SKM-1 treated with dmso at 0.1 percent for 144 hours (cell line): ENCODE measurements around the gene HELT.

Experiments used
- DNase-seq: peaks from one replicate; lab custom pipeline; 2025; ENCODE audit not compliant: unreplicated experiment; lab: John Stamatoyannopoulos, UW

The HELT gene

DNA sequence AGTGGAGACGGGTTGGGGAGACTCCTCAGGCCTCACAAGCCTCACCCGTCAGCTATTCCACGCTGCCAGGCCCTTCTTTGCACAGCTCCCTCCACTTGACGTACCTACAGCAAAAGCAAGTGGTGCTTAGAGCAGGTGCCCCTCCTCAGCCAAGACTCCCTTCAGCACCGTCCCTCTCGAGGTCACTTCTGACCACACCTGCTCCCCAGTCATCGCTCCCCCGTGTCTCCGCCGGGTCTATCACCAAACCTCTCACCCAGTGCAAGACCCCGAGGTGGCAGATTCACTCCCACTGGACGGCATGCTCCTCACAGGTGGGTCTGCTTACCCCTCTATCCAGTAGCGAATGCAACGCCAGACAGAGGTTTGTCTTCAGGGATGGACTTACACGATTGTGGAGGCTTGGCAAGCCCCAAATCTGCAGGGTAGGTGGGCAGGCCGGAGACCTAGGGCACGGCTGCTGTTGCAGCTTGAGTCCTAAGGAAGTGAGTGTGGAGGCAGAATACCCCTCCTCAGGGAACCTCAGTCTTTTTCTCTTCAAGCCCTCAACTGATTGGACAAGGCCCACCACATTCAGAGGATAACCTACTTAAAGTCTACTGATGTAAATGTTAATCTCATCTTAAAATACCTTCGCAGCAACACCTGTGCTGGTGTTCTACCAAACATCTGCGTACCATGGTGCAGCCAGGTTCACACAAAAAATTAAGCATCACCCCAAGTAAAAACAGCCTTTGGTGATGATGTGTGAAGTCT is 14.5 kb upstream of the HELT start:
- no peak for DNase-seq

DNA sequence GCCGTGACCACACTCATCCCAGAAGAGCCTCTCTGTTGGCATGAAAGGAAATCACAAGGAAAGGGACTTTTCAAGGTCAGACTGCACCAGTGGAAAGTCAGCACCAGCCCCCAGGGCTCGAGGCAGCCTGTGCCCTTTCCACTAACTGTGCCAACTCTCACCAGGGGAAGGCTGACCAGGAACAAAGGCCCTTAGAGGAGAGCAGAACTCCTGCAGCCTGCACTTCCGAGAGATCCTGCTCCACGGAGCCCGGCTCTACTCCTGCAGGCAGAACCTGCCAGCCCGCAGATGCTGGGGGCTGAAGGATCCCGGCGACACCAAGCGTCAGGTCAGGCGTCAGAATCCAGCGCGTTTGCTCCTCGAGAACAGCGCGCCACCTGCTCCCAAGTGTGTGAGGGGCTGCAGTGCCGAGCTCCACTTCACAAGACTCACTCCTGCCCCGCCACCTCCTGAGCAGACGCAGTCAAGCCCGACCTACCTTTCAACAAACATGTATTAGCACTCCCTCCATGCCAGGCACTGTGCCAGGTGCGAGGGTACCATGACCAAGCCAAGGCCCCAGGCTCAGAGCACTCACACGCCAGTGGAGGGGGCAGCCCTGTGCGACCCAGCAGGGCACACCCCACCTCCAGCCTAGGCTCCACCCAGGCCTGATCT is 13.6 kb upstream of the HELT start:
- no peak for DNase-seq

DNA sequence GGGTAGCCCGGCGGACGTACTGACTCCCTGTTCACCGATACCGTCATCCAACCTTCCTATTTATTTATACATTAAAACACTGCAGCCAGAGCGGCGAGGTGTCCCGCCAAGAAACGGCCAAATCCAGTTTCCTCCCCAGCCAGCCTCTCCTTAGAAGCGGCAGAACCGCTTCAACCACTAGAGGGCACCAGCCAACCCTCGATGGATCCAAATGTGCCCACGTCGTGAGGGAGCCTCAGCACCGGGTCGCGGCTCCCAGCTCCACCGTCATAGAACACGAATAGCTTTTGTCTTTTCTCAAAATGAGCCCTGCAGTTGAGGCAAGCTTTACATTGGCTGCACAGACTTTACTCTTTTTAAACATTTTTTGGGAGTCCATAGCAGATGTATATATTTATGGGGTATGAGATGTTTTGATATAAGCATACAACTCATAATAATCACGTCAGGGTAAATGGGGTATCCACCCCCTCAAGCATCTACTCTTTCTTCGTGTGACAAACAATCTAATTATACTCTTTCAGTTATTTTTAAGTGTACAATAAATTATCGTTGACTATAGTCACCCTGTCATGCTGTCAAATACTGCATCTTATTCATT is 13.0 kb upstream of the HELT start:
- peak; percentile 71 for DNase-seq

DNA sequence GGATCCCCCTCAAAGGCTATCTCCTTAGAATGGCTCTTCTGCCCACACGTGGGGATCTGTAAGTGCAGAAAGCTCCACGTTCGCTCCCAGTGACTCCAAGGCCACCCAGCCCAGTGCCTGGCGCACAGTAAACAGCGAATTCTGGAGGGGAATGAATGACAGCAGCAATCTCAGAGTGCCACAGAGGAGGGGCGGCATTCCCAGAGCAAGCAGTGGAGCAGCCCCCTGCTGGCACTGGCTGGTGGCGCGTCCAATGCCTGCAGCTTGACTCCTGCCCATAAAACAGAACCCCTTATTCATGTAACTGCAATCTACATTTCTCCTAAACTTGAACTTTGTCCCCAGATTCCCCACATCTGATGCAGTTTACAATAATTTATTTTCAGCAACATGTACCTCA is 6.9 kb upstream of the HELT start:
- DNase-seq: peak; percentile 7

DNA sequence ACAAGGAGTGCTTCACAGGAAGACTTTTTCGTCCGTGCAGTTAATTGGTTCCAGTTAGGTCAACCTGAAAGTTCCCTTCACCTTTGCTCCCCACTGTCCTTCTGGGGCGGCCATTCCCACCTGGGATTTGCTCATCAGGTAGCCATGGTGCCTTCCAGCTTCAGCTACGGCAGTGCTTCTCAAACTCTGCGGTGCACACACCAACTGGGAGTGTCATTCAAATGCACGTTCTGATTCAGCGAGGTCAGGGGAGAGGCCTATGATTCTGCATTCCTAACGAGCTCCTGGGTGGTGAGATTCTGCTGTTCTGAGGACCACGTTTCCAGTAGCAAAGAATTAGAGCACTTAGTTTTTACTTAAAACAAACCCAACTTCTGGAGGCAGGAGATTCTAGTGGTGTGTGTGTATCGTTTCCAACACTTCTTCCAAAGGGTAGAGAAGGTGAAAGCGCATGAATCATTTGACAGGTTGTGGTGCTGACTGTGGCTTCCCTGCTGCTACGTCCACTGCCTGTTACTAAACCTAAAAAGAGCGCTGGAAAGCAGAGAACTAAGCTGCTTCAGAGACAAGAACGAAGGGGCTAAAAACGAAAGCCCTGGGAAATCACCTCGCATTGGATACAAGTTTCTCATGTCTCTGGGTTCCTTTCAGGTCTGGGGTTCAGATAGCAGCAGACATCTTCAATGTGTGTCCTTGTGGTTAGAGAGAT is 4.7 kb upstream of the HELT start:
- no peak for DNase-seq

DNA sequence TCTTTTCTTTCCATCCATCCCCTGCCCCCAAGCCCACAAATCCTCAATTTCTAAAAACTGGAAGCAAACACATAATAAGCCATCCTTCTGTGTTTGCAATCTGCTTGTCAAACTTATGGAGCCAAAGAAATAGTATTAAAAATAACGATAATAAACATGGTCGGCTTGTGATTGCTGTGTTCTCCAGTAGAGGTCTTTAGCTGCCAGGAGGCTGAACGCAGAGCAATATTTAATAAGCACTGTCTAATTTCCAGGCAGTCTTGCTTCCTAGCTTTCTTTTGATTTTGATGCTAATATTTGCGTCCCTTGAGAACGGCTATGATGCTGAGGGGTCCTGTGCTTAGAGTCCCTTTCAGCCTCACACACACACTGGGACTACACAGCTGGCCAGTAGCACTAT is 3.2 kb upstream of the HELT start:
- DNase-seq: no peak

DNA sequence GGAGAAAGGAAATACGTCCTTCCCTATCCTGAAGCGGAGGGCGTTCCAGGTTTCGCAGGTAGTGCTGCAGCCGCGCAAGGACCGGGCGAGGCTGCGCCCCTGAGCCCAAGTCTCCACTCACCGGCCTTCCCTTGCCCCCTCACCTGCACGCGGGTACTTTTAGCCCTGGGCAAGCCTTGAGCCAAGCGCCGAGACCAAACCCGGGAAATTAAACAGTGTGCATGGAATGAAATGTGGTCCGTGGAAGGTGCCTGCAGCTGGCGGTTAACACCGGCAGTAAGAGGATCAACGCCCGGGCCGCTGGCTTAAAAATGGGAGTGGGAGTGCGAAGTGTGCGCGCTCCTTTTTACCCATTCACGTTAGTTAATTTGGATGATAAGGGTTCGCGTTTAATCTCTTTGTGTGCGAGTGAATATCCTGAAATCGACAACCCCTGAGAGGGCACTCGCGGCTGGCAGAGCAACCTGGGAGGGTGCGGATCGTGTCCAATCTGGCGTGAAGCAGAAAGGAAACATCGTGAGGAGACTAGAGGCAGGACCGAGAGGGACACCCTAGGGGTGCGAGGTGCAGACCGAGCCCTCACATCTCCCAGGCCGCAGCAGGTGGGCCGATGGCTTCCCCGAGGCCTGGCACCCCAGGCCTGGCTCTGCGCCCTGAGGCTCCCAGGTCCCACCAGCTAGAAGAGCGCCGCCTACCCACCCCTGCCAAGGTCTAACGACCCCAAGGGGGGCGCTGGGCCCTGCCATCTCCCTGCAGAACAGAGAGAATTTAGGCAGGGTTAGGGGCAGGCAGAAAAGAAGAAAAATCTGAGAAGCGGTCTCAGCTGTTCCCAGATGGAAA is 2.0 kb upstream of the HELT start:
- no peak for DNase-seq

DNA sequence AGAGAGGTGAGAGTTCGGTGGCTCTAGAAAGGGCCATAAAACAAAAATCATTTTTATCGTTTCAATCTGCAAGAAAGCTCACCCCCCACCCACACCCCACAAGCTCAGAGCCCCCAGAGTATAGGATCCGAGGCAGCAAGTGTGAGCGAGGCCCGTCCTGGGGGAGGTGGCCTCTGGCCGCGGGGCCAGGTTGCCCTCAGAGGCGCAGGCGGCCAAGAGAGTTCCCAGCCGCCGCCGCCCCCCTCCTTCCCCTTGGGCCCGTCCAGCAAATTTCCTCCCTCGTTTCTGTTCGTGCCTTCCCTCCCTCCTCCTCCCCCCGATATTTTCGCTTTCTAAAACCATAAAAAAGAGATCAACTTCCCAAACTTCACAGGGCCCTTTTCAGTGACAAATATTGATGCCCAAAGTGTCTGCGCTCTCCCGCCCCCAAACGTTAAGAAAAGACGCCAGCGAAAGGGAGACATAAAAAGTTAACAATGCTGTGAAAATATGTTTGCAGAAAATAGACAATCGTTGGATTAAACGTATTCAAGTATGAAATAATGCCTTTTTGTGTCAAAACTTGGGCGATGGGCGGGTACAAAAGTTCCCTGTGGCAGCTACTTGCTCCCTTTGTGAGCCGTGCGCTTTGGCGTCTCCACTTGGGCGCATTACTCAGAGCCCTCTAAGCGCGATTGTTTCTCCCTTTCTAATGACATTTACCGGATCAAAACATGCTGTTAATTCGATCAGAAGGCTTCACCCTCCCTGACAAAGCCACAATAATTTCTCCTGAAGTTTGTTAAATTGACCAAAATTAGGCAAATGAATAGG is 1.1 kb upstream of the HELT start:
- no peak for DNase-seq

DNA sequence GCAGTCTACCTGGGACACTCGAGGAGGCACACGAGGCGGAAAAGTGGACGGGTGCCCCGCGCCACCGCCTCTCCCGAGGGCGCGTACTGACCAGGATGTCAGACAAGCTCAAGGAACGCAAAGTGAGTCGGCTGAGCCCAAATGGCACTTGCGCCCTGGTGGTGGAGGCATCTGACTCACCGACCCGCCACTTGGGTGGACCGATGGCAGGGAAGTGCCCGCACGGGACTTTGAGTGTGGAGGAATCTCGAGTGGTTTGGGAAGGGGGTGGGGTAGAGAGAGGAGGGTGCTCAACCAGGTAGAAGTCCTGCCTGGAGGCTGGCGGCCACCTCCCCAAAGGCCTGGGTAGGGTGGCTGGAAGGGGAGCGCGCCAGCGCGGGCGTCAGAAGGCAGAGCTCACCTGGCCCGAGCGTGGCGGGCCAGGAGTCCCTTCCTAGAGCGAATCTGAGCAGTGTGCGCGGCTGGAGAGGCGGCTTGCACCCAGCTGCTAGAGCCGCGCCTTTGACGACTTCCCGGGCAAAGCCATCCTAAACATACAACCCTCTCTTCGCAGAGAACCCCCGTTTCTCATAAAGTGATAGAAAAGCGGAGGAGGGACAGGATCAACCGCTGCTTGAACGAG is 655 bp downstream of the HELT start:
- no peak for DNase-seq

DNA sequence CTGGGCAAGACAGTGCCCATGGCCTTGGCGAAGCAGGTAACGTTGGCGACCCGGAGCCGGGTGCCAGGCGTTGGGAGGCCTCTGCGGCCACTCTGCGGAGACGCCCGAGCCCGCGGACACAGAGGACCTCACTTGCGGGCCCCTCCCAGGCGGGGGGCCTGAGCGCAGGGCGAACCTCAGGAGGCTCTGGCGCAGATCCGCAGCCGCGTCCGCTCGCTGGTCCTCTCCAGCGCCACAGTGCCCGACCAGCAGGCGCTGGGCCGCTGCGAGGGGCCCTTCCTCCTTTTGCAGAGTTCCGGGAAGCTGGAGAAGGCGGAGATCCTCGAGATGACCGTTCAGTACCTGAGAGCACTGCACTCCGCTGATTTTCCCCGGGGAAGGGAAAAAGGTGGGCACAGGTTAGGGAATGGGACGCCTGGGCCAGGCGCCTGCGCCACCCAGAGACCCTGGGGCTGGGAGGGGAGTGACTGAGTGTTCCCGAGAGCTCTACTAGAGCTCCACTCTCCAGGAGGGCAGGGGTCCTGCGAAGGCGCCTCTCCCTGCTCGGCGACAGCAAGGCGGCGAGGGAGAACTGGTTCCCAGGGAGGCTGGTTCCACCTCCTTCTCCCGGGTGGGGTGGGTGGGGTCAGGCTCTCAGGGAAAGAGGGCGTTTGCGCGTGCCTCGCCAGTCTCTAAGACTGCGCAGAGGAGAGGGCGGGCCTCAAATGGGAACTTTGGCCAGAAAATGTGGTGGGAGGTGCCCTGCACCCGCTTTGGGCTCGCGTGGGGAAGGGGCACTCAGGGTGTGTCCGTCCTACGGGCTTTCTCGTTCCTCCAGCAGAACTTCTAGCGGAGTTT is 1.4 kb downstream of the HELT start:
- DNase-seq: no peak

DNA sequence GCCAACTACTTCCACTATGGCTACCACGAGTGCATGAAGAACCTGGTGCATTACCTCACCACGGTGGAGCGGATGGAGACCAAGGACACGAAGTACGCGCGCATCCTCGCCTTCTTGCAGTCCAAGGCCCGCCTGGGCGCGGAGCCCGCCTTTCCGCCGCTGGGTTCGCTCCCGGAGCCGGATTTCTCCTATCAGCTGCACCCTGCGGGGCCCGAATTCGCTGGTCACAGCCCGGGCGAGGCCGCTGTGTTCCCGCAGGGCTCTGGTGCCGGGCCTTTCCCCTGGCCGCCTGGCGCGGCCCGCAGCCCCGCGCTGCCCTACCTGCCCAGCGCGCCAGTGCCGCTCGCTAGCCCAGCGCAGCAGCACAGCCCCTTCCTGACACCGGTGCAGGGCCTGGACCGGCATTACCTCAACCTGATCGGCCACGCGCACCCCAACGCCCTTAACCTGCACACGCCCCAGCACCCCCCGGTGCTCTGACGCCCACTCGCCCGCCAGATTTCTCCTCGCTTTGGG is 2.1 kb downstream of the HELT start:
- DNase-seq: no peak

DNA sequence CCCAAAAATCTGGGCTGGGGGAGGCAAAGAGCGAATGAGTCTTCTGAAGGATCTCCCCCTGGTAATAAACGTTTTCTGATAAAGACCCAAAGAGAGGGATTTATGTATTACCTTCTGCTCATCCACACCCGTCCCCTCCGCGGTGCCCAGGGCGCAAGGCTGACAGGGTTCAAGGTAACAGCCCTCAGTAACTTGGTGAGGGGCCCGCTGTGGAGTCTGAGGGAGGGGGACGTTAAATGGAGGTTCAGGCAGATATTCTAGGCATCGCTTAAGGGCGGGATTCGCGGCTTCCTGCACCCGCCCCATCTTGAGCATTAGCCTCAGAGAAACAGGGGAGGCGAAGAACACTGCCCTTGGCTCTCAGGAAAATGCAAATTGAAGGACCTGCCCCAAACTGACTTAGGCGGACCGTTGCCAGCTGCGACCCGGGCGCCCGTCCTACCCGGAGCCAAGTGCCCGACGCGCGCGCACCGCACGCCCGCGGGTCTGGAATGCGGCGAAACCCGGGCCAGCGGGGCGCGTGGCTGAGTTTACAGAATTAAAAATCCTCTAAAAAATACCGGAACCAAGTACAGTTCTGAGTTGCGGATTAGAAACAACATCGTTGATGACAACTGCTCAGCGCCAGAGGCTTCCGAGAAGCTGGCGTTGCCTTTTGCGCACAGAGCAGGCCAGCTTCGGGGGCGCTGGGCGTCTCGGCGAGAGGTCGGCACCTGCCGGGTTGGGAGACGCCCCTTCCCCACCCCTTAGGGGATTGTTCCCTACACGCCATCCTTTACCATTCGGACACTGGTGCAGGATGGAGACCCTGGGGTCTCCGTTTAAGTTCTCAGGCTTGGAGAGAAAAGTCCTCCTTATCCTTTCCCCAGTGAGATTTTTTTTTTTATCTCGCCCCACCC is 2.8 kb downstream of the HELT start:
- DNase-seq: no peak

DNA sequence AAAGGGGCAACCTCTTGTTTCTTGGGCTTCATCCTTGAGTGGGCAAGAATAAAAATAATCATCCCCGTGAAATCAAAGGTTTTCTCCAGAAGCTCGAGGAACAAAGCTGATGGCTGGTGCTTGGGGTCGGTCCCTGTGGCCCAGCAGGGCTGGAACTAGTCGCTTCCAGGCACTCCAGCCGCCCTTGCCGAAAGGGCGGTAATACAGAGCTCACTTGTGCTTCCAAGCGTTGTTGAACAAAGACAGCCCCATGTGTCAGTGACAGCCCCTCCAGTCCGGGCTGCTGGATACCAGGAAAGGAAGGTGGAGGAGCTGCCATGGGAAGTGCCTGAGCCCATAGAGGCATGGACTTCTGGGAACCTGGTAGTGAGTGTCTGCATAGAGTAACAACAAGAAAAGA is 5.2 kb downstream of the HELT start:
- no peak for DNase-seq

DNA sequence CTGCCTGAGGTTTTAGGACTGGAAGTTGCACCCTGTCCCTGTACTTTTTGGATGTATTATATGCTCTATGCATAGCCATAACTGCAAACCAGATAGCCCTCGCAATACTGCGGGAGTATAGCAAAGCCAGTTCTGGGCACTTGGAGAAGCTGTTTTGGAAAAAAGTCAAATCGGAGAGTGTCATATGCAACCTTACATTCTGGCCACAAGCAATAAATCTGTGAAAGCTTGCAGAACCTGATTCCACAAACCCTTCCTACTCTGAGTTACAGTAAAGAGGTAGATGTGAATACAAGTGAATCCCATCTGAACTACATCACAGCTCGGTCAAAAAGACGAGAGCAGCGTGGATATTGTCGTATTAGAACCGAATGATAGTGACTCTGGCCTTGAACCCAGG is 10.3 kb downstream of the HELT start:
- no peak for DNase-seq

DNA sequence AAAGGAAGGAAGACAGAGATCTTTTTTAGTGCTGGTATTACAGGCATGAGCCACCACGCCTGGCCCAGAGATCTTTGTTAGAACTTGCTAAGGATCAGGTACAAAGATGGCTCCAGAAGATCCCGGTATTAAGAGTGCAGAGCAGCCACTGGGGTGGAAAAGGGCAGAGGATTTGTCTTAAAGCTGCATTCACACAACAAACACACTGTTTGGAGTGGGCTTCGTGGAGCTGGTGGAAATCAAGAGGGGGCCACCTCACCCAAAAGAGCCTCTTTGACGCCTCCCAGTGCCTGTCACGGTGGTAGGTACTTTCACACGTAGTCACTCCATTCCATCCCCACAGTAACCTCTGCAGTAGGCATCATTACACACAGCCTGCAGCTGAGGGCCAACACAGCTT is 13.3 kb downstream of the HELT start:
- no peak for DNase-seq

DNA sequence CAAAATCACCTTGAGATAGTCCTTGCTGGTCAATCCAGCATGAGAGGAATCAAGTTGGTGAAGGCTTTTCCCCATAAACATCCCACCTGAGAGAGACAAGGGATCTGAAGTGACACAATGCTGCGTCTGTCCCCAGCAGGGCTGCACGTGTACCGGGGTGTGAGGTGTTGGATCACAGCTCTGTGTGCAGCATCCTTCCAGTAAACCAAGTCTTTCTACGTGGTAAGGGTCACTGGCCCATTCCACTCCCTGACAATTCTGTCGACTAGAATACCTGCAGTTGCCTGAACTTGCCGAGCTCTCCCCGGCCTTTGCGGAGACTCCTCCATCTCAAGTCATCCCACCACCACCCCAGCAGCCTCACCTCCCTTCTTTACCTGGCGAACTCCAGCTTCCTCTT is 14.8 kb downstream of the HELT start:
- no peak for DNase-seq

DNA sequence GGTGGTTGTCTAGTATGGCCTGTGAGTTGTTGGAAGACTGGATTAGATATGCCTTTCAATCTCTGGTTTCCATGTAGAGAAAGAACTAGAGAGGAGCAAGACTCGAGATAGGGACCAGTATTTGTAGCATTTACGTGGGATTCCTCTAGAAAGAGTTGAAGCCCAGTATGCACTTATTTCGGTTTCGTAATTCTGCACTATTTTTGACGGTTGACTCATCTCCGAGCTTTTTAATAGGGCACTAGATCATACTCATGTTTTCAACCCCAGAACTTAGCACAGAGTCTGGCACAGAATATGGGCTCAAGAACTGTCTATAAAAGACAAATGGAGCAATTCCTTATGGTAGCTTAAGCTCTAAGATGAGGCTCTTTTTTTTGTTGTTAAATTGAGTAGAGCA is 15.7 kb downstream of the HELT start:
- DNase-seq: no peak

DNA sequence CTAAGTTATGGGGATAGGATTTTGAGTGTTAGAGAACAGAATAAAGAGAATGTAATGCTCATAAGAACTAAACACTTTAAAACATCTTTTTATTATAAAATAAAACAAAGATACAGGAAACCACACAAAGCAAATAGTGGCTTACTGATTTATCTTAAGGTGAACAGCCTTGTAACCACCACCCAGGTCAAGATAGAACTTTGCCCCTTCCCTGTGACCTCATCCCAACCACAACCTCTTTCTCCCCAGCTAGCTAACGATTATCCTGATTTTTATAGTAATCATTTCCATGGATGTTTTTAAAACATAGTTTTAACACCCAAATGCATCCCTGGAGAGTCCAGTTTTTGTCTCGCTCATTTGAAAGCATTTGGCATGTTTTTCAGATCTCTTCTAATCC is 17.0 kb downstream of the HELT start:
- DNase-seq: no peak
